ENCODE measurements around the gene HDAC8.

Gene HDAC8

GRCh38 chrX:72294497-72294896 lies 278.1 kb downstream of the HDAC8 start:
- DNase-seq (ENCODE audit: low spot score): no peak

DNA sequence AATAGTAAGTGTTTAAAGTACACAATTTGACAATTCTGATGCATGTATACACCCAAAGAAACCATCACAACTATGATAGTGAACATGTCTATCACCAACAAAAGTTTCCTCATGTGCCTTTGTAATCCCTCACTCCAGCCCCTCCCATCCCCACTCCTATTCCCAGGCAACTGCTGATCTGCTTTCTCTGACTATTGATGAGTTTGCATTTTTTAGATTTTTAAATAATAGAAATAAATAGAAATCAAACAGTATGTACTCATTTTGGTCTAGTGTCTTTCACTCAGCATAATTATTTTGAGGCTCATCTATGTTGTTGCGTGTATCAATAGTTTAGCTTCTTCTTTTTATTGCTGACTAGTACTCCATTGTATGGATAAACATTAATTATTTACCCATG lies 290.3 kb downstream of the HDAC8 start:
- no peak for DNase-seq (ENCODE audit: low spot score)

GRCh38 chrX:72280321-72280845 lies 292.3 kb downstream of the HDAC8 start:
- DNase-seq (ENCODE audit: low spot score): no peak
